Dedifferentiated amniotic fluid mesenchymal stem cell (primary cell): ENCODE measurements around the gene UGT1A7.

Source experiments
- DNase-seq: peaks from one replicate; pipeline ENCODE4 v3.0.0-alpha.2; 2016; ENCODE audit errors: extremely low spot score

UGT1A7 gene

DNA sequence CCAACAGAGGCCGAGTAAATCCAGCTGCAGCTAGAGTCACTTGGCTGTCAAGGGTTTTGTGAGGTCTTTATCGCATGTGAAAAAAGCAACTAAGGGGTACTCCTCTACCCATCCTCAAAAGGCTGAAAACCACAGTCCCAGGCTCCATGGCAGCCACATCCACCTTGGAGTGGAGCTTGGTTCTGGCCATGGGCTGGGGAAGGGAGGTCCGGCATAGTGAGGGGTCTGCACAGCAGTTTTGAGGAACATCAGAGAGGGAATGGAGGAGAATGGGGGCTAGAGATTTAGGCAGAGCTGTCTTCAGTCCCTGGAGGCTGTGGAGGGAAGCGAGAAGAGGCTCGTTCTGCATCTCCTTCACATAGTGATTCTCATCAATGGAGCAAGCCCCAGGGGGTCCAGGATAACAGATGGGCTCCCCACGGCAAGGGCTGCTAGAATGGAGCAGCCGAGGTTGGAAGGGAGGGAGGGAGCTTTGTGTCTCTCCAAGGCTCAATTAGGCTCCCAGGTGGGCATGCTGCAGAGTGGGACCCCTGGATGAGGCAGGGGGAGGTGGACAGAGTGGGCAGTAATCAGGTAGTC lies 117.5 kb downstream of the UGT1A7 start:
- no peak for DNase-seq

DNA sequence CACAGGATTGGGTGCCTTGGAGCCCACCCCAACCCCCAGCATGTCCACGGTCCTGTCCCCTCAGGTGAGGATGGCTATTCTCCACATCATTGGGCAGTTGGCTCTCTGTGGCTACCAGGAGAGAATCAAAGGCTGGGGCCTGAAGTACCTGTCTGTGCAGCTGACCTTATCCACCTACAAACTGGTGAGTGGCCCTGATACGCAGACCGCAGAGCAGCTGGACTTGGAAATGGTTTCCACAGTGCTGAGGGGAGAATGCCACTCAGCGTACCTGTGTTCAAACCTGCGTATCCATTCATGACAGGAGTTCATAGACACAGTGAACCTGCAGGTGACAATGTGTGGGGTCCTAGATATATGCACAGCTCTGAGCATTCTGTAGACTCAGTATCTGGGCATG lies 118.0 kb downstream of the UGT1A7 start:
- no peak for DNase-seq

DNA sequence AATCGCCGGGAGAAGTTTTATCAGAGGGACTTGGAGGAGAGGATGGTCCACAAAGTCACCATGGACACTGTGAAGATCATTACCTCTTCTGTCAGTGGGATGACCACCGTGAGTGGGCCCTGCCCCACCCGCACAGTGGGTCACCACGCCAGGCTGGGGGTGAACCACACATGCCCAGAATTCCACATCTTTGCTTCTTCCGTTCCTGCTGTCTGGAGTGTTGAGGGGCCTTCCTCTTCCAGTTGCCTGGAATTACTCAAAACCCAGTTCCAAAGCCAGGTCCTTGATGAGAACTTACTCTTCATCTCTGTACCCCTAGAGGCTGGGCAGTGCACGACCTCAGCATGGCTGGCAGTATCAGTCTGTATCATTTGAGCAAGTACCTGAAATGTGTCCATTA lies 118.5 kb downstream of the UGT1A7 start:
- no peak for DNase-seq

DNA sequence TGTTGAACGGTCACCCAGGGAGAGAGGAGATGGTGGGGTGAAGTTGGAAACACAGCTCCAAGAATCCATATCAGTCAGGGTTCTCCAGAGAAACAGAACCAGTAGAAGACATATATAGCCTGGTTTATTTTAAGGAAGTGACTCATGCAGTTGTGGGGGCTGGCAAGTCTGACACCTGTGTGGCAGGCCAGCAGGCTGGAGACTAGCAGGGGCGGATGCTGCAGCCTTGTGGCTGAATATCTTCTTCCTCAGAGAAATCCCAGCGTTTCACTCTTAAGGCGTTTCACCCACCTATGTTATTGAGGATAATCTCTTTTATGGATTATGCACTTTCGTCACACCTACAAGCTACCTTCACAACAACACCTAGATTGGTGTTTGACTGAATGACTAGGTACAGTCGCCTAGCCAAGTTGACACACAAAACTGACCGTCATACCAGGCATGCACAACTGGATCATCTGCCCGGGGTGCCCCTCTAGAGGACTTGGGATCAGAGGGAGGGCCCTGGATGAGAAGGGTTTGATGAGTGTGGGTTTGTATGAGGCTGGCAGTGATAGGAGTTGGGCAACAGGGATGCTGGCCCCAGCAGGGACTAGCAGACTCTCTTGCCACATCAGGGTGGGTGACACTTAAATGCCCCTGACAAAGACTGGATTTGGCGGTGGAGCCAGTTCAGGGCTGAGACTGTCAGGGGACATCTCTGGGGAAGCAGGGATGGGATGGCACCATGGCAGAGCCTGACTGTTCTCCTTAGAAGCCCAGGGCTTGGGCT lies 119.8 kb downstream of the UGT1A7 start:
- no peak for DNase-seq

DNA sequence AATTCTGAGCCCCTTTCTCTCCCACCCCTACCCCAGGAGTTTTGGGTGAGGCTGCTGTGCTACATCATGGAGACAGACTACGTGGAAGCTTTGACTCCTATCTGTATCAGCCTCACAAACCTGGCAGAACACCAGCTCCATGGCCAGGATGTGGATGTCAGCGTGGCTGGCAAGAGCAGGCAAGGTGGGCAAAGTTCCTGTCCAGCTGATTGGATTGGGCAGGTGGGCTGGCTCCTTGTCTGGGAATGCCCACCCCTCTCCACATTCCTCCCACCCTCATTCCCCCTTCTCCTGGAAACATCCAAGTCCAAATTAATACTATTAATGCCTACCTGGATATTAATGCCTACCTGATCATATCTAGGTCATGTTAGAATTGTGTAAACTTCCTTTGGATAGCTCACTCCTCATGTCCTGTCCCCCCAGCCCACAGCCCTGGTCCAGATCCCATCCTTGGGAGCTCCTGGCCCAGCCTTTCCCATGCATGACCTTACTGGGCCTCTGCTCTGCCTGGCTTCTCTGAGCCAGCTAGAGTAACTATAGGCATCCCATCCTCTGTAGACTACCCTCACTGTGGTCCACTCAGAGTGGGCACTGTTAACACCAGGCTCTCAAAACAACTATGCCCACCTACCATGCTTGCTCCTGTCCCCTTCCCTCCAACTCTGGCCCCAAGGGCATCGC lies 120.6 kb downstream of the UGT1A7 start:
- DNase-seq = no peak

DNA sequence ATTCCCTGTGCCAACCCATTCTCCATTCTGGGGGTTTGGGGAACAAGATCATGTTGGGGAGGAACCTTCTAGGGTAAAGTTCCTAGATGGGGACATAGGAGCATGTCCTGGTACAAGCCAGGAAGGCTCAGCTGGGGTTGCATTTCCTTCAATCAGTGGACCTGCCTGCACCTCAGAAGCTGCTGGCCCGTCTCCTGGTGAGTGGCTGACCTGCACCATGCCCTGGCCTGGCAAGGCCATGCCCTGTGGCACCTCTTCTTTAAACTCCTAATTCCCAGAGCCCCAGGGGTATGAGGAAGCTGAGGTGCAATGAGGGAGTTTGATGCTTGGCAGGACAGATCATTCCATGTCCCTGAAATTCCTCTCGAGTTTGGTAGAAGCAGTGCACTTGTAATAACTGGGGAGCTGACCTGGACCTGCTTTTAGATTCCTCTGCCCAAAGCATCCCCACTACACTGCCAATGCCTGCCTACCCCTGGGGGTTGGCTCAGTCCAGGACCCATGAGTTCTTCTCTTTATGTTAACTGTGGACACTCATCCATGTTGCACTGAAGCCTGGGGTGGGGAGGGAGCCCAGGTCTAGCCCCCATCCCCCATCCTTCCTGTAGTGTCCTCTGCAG lies 121.7 kb downstream of the UGT1A7 start:
- no peak for DNase-seq

DNA sequence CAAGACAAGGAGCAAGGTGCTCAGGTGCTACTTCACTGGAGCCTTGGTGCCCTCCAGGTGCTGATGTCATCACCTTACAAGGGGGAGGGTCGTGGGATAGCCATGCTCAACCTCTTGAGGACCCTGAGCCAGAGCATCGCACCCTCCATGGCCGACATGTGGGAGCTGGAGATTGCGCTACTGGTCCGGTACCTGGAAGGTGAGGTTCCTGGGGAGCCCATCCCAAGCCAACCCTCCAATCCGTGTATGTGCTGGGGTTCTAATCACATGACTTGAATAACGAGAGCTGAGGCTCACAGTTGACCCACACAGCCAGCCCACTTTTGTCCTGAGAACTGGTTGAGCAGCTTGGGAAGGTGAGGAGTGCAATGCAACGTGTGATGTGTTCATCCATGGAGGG lies 122.3 kb downstream of the UGT1A7 start:
- no peak for DNase-seq

DNA sequence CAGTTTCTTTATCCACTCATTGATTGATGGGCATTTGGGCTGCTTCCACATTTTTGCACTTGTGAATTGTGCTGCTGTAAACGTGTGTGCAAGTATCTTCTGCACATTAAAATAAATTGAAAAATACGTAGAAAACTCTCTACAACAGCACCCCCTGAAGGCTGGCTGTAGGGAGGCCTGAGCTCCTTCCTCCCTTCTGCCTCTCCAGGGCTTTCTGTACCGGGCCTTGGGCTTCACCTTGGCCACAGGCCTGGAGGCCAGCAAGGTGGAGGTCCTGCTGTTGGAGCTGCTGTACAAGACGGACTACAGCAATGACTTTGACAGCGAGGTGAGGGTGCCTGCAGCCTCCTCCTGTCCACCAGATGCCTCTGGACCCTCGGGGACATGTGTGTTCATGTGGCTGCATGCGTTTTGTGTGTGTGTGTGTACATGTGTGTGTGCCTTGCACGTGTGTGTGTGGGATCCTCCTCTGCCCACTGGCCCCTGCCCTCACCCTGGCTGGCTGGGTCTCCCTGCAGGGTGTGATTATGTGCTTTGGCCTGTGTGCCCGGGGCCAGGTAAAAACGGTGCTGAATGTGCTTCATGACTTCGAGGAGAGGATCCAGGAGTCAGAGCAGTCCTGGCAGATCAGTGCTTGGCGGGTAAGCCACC lies 125.6 kb downstream of the UGT1A7 start:
- DNase-seq = no peak

DNA sequence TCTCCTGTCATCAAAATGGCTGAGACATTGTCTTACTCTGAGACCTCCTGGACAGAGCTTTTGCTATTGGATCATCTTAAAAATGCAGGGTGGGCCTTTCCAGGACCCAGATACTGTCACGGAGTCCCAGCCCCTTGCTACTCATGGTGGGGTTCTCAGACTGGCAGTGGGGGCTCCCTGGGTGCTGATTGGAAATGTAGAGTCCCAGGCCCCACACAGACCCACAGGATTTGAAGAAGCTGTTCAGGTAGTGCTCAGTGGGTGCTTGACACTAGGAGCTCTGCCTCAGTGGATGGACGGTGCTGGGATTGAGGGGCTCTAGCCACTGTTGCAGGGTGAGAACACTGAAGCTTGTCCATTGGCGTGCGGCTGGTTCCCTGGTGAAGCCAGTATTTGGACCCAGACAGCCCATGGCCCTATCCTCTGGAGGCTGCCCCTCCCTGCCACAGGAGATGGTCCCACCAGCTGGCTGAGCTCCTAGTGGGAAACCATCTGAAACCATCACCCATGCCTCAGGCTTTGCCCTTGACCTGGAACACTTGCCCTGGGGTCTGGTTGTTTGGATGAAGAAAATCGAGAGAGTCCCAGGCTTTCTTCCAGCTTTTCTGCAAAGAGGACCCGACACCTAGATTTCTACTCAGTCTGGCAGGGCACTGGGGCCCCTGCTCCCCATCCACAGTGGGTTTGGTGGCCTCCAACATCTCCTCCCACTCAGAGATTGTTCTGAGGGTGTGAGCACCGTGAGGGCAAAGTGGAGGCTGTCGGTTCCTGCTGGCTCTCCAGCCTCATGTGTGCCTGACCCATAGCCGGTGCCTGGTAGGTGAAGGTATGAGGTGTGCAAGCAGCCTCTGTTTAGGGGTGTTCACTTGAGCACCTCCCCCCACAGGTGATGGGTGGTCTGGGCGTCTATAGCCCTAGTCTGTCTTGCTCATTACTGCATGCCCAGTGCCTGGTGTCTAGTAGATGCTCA lies 126.5 kb downstream of the UGT1A7 start:
- DNase-seq = no peak

DNA sequence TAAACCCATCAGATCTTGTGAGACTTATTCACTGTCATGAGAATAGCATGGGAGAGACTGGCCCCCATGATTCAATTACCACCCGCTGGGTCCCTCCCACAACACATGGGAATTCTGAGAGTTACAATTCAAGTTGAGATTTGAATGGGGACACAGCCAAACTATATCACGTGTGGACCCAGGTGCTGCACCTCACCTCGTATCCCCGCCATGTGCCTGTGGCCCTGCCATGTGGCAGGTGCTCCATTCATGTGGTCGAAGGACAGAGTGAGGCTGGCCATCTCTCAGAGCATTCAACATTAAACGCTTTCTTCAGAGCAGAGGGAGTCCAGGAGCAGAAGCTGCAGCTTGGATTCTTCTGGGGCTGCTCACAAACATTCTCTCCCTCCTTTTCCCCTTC lies 128.7 kb downstream of the UGT1A7 start:
- no peak for DNase-seq

DNA sequence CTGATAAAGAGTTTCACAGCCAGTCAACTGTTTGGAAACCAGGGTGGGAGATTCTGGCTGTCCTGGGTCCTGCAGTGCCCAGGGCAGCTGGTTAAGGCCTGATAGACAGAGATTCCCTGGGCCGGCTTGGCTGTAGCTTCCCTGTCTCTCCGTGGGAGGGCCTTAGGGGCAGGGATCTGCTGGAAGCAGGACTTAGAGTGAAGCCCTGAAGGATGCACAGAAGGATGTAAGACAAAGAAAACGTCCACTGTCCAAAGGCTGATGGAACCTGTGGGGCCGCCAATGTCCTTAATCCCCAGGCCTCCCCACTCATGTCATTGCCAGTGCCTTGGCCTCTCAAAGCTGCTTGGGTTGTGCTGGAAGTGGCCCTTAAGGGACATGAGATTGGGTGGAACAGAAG lies 129.4 kb downstream of the UGT1A7 start:
- no peak for DNase-seq

DNA sequence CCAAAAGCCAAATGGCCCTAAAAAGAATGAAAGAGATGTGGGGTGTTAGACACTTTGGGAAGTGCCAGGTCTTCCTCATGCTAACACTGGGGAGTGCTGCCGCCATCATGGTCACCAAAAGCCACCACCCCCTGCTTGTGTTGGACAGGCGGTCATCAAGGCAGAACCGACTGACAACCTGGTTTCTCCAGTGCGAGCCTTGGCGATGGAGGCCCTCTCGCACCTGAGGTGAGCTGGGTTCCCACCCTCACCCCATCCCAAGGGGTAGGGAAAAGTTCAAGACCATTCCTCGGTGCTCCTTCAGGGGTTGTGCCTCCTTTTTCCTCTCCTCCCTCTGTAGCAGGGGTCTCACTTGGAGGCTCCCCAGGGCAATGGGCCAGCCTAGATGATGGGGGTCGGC lies 130.0 kb downstream of the UGT1A7 start:
- no peak for DNase-seq

DNA sequence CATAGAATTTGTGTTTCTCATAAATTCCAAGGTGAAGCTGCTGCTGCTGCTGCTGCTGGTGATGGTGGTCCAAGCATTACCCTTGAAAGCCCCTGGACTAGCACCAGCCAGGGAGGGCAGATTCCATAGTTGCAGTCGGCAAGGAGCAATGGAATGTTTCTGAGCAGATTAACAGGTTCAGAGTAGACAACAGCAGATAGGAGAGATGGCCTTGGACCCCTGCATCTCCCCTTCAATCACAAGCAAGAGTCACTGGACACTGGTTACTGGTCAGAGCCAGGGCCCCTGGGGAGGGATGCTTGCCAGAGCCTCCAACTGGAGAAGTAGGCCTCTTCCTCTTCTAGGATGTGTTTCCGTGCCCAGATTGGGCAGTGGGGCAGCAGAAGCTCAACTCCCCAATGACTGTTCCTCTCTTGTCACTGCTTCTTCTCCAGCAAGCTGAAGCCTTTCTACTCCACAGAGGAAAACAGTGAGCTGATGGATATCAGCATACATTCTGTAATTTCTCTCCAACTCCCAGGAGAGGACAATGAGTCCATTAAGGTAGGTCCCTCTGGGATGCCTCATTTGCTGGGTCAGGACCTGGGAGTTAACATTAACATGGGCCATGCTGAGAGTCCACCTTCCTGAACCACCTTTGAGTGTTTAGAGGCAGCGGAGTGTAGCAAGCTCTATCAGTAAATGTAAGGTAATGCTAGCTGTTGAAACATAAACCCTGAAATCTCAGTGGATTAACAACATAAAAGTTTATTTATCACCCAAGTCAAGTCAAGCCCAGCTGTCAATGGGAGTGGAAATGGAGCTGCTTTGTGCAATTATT lies 131.7 kb downstream of the UGT1A7 start:
- no peak for DNase-seq

DNA sequence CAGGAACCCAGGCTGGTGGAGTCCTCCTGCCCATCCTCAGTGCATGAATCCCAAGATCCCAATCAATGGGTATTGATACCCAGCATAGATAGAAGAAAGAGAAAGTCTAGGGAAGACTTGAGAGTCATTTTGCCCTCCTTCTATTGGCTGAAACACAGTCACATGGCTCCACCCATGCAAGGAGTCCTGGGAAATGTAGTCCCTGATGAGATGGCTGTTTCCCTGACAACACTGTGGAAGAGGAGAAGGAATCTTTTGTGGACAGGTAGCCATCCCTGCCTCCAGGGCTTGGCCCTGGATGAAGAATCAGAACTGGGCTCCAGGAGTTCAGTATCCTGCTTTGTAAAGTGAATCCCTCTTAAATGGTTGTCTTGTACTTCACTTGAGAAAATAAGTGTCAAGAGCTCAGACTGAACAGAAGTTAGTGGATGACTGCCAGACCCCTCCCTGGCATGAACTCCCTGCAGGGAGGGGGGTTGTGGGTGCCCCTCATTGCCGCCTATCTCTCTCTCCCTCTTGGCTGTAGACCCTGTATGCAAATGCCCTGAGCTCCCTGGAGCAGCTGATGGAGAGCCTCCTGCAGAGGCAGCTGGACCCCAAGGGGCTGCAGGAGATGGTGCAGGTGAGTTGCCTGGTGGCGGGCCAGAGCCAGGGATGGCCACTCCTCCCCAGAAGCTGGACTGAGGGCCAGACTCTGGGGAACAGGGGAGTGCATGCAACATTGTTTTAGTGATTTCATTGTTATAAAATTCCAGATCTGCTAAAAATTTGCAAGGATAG lies 132.5 kb downstream of the UGT1A7 start:
- no peak for DNase-seq

DNA sequence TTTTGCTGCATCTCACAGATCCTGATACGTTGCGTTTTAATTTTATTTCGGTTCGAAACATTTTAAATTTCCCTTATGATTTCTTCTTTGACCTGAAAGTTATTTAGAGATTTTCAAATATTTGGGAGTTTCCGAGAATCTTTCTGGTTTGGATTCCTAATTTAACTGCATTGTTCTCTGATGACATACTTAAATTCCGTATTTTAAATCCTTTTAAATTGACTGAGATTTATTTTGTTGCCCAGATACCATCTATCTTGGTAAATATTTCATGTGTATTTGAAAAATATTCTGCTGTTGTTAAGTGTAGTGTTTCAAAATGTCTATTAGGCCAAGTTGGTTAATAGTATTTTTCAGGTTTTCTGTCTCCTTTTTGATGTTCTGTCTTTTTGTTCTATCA lies 134.2 kb downstream of the UGT1A7 start:
- DNase-seq = peak; percentile 88

DNA sequence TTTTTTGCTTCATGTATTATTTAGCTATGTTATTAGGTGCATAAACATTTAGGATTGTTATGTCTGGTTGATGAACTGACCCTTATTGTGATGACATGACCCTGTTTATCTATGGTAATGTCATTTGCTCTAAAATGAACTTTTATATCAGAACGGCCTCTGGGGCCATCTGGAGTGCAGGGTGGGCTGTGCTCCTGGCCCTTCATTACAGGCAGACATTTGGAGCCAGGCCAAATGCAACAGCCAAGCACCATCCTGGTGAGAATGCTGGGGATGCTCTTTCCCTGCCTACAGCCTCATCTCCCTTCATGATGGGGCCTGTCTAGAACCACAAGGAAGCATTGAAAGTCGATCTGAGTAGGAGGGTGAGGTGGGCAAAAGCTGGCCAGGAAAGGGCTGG lies 134.6 kb downstream of the UGT1A7 start:
- no peak for DNase-seq

DNA sequence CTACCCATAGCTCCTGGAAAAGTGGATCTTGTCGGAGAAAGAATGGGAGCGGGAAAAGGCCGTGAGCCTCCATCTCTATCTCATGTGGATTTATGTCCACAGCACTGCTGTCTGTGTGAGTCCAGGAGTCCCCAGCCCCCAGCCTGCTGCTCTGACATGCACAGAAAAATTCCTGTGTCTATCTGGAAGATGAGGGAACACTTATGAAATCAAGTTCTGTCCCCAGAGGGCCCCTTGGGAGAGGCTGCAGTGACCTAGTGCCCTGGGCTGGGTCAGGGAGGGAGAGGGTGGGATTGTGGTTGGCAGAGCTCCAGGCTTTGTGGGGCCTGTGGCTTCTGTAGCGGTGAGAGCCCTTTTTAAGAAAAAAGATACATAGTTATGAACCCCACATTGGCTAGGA lies 135.1 kb downstream of the UGT1A7 start:
- no peak for DNase-seq

DNA sequence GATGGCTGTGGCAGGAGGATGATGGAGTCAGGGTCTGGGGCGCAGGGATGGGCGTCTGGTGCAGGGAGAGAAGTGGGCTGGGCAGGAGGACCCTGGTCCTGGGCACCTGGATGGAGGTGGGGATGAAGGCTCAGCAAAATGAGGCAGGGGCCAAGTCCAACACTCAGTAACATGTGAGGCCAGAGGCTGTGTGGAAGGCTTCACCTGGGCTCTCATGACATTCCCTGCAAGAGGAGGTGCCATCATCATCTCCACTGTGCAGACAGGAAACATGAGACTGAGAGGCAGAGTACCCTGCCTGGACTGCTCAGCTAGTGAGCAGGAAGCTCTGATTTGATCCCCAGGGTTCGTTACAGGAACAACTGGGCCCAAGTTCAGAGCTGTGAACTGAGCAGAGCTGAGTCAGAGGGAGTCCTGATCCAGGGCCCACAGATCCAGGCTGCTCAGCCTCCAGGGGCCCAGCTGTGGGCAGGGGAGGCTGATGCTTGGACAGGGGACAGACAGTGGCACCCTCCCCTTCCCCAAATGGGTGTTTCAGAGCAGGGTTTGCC lies 135.7 kb downstream of the UGT1A7 start:
- DNase-seq = no peak

DNA sequence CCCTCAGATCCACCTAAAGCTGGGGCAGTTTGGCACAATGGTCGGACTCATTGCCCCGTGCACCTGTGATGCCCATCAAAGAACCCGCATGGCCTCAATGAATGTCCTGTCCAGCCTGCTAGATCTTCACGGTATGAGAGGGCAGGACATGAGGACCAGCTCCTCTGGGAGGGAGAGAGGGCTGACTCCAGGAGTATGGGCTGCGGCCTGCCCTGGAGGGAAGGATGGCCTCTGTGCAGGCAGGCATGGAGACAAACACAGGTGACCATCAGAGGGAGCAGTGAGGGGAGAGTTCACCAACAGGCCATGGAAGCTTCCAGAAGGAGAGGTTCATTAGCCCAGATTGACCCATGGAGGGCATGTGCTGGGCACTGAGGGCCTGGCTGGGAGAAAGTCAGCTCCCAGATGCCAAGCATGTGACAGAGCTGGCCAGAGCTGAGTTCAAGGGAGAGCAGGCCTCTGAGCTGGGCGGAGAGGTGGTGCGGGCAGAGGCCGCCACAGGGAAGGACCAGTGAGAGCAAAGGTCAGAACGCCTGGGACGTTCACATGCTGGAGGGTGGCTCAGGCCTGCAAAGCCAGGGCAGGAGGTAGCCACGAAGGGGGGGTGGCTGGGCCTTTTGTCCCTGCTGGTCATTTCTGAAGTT lies 136.4 kb downstream of the UGT1A7 start:
- DNase-seq = no peak
